Gastrocnemius medialis (tissue), 4 donors: ENCODE results near the gene MRGPRG.

Source experiments
- POLR2A ChIP-seq, 2 donors: fragments of 450-650 bp; IDR thresholded peaks; one replicate each; pipeline ENCODE4 v1.6.1; 2017; ENCODE audit warnings: antibody characterized with exemption in 2 of 2, mild to moderate bottlenecking in 2 of 2, moderate library complexity in 2 of 2
- TF ChIP-seq, protein P1 (sequence below), 5 experiments: fragments of 450-650 bp in 3 of 5; fragments of 200-600 bp in 2 of 5; sonication (generic) in 2 of 5; IDR thresholded peaks in 4 of 5; conservative IDR thresholded peaks in 1 of 5; 1 replicate in 4 of 5; 2 replicates in 1 of 5; pipeline ENCODE4 v1.5.1; 2016 to 2019; ENCODE audit warnings: antibody characterized with exemption in 5 of 5, mild to moderate bottlenecking in 3 of 5, moderate library complexity in 3 of 5

DNA sequence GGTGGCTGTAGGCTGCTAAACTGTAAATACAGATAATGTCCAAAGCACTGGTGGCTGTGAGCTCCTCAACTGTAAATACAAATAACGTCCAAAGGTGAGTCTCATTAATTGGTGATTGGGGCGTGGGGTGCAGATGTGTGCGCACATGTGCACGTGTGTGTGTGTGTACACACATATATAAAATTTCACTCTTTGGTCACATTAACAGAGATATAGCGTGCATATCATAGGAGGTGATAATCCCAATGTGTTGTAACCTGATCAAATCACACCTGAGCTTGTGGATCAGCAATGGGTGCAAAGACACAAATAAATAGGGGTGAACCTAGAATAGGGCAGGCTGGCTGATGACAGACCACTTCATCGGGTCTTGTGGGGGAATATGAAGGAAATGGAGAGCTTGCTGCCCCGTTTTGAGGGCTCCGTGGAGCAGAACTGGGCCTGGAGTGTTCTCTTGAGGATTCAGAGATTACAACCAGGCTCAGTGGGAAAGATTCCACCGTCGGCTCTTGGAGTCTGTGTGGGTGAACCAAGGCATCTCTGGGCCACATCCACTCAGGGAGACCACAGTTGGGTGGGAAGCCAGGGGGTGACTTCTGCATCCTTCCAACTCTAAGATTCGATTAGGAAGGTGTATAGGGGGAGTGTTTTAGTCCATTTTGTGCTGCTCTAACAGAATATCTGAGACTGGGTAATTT, 28.6 kb downstream of the MRGPRG start:
- TF ChIP-seq, protein P1, sequence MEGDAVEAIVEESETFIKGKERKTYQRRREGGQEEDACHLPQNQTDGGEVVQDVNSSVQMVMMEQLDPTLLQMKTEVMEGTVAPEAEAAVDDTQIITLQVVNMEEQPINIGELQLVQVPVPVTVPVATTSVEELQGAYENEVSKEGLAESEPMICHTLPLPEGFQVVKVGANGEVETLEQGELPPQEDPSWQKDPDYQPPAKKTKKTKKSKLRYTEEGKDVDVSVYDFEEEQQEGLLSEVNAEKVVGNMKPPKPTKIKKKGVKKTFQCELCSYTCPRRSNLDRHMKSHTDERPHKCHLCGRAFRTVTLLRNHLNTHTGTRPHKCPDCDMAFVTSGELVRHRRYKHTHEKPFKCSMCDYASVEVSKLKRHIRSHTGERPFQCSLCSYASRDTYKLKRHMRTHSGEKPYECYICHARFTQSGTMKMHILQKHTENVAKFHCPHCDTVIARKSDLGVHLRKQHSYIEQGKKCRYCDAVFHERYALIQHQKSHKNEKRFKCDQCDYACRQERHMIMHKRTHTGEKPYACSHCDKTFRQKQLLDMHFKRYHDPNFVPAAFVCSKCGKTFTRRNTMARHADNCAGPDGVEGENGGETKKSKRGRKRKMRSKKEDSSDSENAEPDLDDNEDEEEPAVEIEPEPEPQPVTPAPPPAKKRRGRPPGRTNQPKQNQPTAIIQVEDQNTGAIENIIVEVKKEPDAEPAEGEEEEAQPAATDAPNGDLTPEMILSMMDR (IDR thresholded peaks at IDR 0.05 in 4 of 5, conservative IDR thresholded peaks at IDR 0.05 in 1 of 5), result no peak
- no peak for TF ChIP-seq POLR2A (IDR thresholded peaks at IDR 0.05)
